HepG2 (cell line): ENCODE data around the gene TMEM182. TPM values are rescaled to one million over a fixed set of nuclear protein-coding genes. Genes with fewer than 3 reads are reported as not detected.
A peak's percentile ranks its signal among the peaks of the same experiment; 100 is the strongest.

Experiments
- ELF4 ChIP-seq: sonication (generic); formaldehyde crosslinking; IDR thresholded peaks from 2 replicates; pipeline ENCODE4 v1.5.0; 2020; ENCODE audit warnings: missing genetic modification reagents, mild to moderate bottlenecking, moderate library complexity, borderline replicate concordance
- HNRNPH1 ChIP-seq: fragments of 200-400 bp; formaldehyde crosslinking; optimal IDR thresholded peaks from 2 replicates; pipeline ENCODE3; 2017; ENCODE audit warnings: mild to moderate bottlenecking, low read depth, low read length
- HOXD1 ChIP-seq: sonication (generic); formaldehyde crosslinking; IDR thresholded peaks from 2 replicates; pipeline ENCODE4 v1.5.0; 2020; ENCODE audit warnings: missing genetic modification reagents
- KAT7 ChIP-seq: IDR thresholded peaks from 2 replicates; pipeline ENCODE4 v1.6.1; 2018; ENCODE audit warnings: borderline replicate concordance, missing compliant biosample characterization
- MTA1 ChIP-seq: sonication (generic); formaldehyde crosslinking; IDR thresholded peaks from 2 replicates; pipeline ENCODE4 v1.4.0; 2020; ENCODE audit warnings: missing genetic modification reagents, mild to moderate bottlenecking, borderline replicate concordance
- MXI1 ChIP-seq: IDR thresholded peaks from 3 replicates; pipeline ENCODE4 v1.6.1; 2012; ENCODE audit warnings: low read depth, low read length, inconsistent platforms, borderline replicate concordance
- NFRKB ChIP-seq: fragments of 450-650 bp; IDR thresholded peaks from 2 replicates; pipeline ENCODE4 v1.6.1; 2017
- SP140L ChIP-seq: sonication (generic); formaldehyde crosslinking; IDR thresholded peaks from 2 replicates; pipeline ENCODE4 v1.4.0; 2020; ENCODE audit warnings: missing genetic modification reagents, borderline replicate concordance
- ZNF883 ChIP-seq: sonication (generic); formaldehyde crosslinking; IDR thresholded peaks from 2 replicates; pipeline ENCODE4 v1.5.1; 2020; ENCODE audit warnings: mild to moderate bottlenecking, missing genetic modification reagents; ENCODE audit errors: not compliant biosample characterization
- polyA plus RNA-seq, 8 experiments: library from polyadenylated mRNA; depleted of rRNA in 3 of 8; stranded (reverse) in 7 of 8; unstranded in 1 of 8; fragments of >200 nt; fragmentation: Illumina TruSeq in 4 of 8; extraction: Trizol in 4 of 8; gene quantifications; 2 replicates each; pipeline versions ENCODE4 v1.2.1 to v1.2.3, GENCODE V29; 2011 to 2016; ENCODE audit warnings: low read depth in 4 of 8, missing spikeins in 1 of 8, mixed read lengths in 1 of 8; ENCODE audit not compliant: insufficient read depth in 1 of 8
- total RNA-seq, 5 experiments: library from RNA; depleted of rRNA; stranded (reverse); fragments of >200 nt; fragmentation: Illumina TruSeq; extraction: Trizol; gene quantifications; 2 replicates each; pipeline ENCODE4 v1.2.3, GENCODE V29; 2016; ENCODE audit warnings: low read depth in 1 of 5
- TF ChIP-seq, protein P1 (sequence below): sonication (generic); formaldehyde crosslinking; IDR thresholded peaks from 2 replicates; pipeline ENCODE4 v1.4.0; 2020; ENCODE audit warnings: missing genetic modification reagents, borderline replicate concordance
- TF ChIP-seq, protein P2 (sequence below): IDR thresholded peaks from 2 replicates; pipeline ENCODE4 v1.6.1; 2016
- TF ChIP-seq, protein P3 (sequence below): sonication (generic); formaldehyde crosslinking; IDR thresholded peaks from 2 replicates; pipeline ENCODE4 v1.8.1; 2023; ENCODE audit warnings: mild to moderate bottlenecking, missing genetic modification reagents
- TF ChIP-seq, protein P4 (sequence below): sonication (generic); formaldehyde crosslinking; IDR thresholded peaks from 2 replicates; pipeline ENCODE4 v1.5.1; 2020; ENCODE audit warnings: missing genetic modification reagents, mild to moderate bottlenecking, borderline replicate concordance
- TF ChIP-seq, protein P5 (sequence below): sonication (generic); formaldehyde crosslinking; IDR thresholded peaks from 2 replicates; pipeline ENCODE4 v1.4.0; 2020; ENCODE audit warnings: missing genetic modification reagents
- TF ChIP-seq, protein P6 (sequence below): IDR thresholded peaks from 2 replicates; pipeline ENCODE4 v1.6.1; 2016; ENCODE audit warnings: low read depth, borderline replicate concordance

Gene TMEM182
- total and polyA plus RNA-seq, 2 of the 13 experiments (the other 11 are each of a cell fraction or from before 2014, with no cell fraction given), result 8.7 to 8.9 TPM

DNA sequence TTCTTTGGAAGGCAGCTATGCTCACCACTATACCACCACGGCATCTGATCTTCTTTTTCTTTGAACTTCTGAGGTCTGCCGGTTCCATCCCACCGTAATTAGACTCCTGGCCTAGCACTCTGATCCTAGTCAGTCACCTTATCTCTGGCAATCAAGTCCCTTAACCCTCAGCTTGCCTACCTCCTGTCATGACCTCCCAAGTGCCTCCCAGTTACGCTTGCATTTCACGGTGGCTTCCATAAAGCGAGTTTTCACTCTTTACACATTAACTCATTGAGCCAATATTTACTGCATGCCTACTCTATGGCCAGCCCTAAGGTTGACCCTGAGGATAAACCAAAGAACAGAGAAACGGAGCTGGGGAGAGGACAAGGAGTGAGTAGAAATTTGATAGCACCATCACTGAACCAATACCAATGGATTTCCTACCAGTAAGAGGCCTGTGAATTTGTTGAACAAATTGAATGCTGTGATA is 37.8 kb upstream of the TMEM182 start (continued):
- TF ChIP-seq, protein P1, sequence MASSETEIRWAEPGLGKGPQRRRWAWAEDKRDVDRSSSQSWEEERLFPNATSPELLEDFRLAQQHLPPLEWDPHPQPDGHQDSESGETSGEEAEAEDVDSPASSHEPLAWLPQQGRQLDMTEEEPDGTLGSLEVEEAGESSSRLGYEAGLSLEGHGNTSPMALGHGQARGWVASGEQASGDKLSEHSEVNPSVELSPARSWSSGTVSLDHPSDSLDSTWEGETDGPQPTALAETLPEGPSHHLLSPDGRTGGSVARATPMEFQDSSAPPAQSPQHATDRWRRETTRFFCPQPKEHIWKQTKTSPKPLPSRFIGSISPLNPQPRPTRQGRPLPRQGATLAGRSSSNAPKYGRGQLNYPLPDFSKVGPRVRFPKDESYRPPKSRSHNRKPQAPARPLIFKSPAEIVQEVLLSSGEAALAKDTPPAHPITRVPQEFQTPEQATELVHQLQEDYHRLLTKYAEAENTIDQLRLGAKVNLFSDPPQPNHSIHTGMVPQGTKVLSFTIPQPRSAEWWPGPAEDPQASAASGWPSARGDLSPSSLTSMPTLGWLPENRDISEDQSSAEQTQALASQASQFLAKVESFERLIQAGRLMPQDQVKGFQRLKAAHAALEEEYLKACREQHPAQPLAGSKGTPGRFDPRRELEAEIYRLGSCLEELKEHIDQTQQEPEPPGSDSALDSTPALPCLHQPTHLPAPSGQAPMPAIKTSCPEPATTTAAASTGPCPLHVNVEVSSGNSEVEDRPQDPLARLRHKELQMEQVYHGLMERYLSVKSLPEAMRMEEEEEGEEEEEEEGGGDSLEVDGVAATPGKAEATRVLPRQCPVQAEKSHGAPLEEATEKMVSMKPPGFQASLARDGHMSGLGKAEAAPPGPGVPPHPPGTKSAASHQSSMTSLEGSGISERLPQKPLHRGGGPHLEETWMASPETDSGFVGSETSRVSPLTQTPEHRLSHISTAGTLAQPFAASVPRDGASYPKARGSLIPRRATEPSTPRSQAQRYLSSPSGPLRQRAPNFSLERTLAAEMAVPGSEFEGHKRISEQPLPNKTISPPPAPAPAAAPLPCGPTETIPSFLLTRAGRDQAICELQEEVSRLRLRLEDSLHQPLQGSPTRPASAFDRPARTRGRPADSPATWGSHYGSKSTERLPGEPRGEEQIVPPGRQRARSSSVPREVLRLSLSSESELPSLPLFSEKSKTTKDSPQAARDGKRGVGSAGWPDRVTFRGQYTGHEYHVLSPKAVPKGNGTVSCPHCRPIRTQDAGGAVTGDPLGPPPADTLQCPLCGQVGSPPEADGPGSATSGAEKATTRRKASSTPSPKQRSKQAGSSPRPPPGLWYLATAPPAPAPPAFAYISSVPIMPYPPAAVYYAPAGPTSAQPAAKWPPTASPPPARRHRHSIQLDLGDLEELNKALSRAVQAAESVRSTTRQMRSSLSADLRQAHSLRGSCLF, result no peak
- TF ChIP-seq, protein P2, sequence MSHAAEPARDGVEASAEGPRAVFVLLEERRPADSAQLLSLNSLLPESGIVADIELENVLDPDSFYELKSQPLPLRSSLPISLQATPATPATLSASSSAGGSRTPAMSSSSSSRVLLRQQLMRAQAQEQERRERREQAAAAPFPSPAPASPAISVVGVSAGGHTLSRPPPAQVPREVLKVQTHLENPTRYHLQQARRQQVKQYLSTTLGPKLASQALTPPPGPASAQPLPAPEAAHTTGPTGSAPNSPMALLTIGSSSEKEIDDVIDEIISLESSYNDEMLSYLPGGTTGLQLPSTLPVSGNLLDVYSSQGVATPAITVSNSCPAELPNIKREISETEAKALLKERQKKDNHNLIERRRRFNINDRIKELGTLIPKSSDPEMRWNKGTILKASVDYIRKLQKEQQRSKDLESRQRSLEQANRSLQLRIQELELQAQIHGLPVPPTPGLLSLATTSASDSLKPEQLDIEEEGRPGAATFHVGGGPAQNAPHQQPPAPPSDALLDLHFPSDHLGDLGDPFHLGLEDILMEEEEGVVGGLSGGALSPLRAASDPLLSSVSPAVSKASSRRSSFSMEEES (CRISPR knock-in tag), result 0 out of 2 replicates have a peak, but pooled peaks have one; percentile 47
- TF ChIP-seq, protein P3, sequence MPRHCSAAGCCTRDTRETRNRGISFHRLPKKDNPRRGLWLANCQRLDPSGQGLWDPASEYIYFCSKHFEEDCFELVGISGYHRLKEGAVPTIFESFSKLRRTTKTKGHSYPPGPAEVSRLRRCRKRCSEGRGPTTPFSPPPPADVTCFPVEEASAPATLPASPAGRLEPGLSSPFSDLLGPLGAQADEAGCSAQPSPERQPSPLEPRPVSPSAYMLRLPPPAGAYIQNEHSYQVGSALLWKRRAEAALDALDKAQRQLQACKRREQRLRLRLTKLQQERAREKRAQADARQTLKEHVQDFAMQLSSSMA (CRISPR knock-in tag), result no peak
- TF ChIP-seq KAT7, result peak; percentile 77
- TF ChIP-seq ZNF883 (CRISPR knock-in tag), result peak; percentile 53
- TF ChIP-seq MTA1, result peak; percentile 82; the same call in 1 of the 2 replicates
- TF ChIP-seq, protein P4, sequence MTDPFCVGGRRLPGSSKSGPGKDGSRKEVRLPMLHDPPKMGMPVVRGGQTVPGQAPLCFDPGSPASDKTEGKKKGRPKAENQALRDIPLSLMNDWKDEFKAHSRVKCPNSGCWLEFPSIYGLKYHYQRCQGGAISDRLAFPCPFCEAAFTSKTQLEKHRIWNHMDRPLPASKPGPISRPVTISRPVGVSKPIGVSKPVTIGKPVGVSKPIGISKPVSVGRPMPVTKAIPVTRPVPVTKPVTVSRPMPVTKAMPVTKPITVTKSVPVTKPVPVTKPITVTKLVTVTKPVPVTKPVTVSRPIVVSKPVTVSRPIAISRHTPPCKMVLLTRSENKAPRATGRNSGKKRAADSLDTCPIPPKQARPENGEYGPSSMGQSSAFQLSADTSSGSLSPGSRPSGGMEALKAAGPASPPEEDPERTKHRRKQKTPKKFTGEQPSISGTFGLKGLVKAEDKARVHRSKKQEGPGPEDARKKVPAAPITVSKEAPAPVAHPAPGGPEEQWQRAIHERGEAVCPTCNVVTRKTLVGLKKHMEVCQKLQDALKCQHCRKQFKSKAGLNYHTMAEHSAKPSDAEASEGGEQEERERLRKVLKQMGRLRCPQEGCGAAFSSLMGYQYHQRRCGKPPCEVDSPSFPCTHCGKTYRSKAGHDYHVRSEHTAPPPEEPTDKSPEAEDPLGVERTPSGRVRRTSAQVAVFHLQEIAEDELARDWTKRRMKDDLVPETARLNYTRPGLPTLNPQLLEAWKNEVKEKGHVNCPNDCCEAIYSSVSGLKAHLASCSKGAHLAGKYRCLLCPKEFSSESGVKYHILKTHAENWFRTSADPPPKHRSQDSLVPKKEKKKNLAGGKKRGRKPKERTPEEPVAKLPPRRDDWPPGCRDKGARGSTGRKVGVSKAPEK (CRISPR knock-in tag), result no peak
- TF ChIP-seq HNRNPH1, result no peak
- no peak for TF ChIP-seq SP140L (CRISPR knock-in tag)
- peak; percentile 51; the same call in 1 of the 3 replicates for TF ChIP-seq MXI1
- no peak for TF ChIP-seq NFRKB
- TF ChIP-seq, protein P5, sequence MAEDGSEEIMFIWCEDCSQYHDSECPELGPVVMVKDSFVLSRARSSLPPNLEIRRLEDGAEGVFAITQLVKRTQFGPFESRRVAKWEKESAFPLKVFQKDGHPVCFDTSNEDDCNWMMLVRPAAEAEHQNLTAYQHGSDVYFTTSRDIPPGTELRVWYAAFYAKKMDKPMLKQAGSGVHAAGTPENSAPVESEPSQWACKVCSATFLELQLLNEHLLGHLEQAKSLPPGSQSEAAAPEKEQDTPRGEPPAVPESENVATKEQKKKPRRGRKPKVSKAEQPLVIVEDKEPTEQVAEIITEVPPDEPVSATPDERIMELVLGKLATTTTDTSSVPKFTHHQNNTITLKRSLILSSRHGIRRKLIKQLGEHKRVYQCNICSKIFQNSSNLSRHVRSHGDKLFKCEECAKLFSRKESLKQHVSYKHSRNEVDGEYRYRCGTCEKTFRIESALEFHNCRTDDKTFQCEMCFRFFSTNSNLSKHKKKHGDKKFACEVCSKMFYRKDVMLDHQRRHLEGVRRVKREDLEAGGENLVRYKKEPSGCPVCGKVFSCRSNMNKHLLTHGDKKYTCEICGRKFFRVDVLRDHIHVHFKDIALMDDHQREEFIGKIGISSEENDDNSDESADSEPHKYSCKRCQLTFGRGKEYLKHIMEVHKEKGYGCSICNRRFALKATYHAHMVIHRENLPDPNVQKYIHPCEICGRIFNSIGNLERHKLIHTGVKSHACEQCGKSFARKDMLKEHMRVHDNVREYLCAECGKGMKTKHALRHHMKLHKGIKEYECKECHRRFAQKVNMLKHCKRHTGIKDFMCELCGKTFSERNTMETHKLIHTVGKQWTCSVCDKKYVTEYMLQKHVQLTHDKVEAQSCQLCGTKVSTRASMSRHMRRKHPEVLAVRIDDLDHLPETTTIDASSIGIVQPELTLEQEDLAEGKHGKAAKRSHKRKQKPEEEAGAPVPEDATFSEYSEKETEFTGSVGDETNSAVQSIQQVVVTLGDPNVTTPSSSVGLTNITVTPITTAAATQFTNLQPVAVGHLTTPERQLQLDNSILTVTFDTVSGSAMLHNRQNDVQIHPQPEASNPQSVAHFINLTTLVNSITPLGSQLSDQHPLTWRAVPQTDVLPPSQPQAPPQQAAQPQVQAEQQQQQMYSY (CRISPR knock-in tag), result no peak
- TF ChIP-seq, protein P6, sequence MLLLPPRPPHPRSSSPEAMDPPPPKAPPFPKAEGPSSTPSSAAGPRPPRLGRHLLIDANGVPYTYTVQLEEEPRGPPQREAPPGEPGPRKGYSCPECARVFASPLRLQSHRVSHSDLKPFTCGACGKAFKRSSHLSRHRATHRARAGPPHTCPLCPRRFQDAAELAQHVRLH, result no peak
- no peak for TF ChIP-seq ELF4
- no peak for TF ChIP-seq HOXD1 (CRISPR knock-in tag)
